GM12873 (cell line): ENCODE measurements around the gene SUPT20HL1.
A peak's percentile ranks its signal among the peaks of the same experiment; 100 is the strongest.

Experiments used
- CTCF ChIP-seq: IDR thresholded peaks from 2 replicates; pipeline ENCODE4 v1.5.1; 2012; ENCODE audit warnings: low read depth, mild to moderate bottlenecking, moderate library complexity, low read length, control low read depth; ENCODE audit not compliant: insufficient read depth; ENCODE audit errors: missing control alignments

The SUPT20HL1 gene

GRCh38 chrX:24380262-24381187 is 20.1 kb downstream of the SUPT20HL1 start:
- no peak for TF ChIP-seq CTCF

GRCh38 chrX:24387724-24388123 is 27.3 kb downstream of the SUPT20HL1 start:
- TF ChIP-seq CTCF, result no peak

GRCh38 chrX:24391389-24391788 is 30.9 kb downstream of the SUPT20HL1 start:
- TF ChIP-seq CTCF, result no peak

GRCh38 chrX:24391843-24392242 is 31.4 kb downstream of the SUPT20HL1 start:
- no peak for TF ChIP-seq CTCF

GRCh38 chrX:24392709-24393108 is 32.3 kb downstream of the SUPT20HL1 start:
- no peak for TF ChIP-seq CTCF

GRCh38 chrX:24395775-24396174 is 35.3 kb downstream of the SUPT20HL1 start:
- peak; percentile 87 for TF ChIP-seq CTCF

GRCh38 chrX:24396236-24396930 is 35.9 kb downstream of the SUPT20HL1 start:
- TF ChIP-seq CTCF, result no peak
